Raji (cell line): ENCODE data around the gene CRYBB2.

Experiments
- POLR2A ChIP-seq: IDR thresholded peaks from 2 replicates; pipeline ENCODE4 v1.6.1; 2011; ENCODE audit warnings: low read depth, low read length, control low read depth; ENCODE audit not compliant: insufficient read depth

The CRYBB2 gene

GRCh38 chr22:25219211-25219689 is at the start of gene CRYBB2:
Gene CRYBB2 (plus strand): TSS chr22:25219639. CDS start chr22:25221430, 1,791 bp downstream.
- no peak for TF ChIP-seq POLR2A

GRCh38 chr22:25170426-25170980 is 48.9 kb upstream of the CRYBB2 start:
- TF ChIP-seq POLR2A: no peak

GRCh38 chr22:25172153-25172552 is 47.3 kb upstream of the CRYBB2 start:
- TF ChIP-seq POLR2A: no peak

- no peak for TF ChIP-seq POLR2A
Observed at GRCh38 chr22:25174156-25174887, 45.1 kb upstream of the CRYBB2 start.

GRCh38 chr22:25174888-25175411 is 44.5 kb upstream of the CRYBB2 start:
- no peak for TF ChIP-seq POLR2A

- TF ChIP-seq POLR2A: no peak
Observed at GRCh38 chr22:25176175-25176574, 43.3 kb upstream of the CRYBB2 start.

- TF ChIP-seq POLR2A: no peak
Observed at GRCh38 chr22:25176799-25177198, 42.6 kb upstream of the CRYBB2 start.

GRCh38 chr22:25177226-25177625 is 42.2 kb upstream of the CRYBB2 start:
- no peak for TF ChIP-seq POLR2A

GRCh38 chr22:25177895-25178294 is 41.5 kb upstream of the CRYBB2 start:
- no peak for TF ChIP-seq POLR2A

- TF ChIP-seq POLR2A: no peak
Observed at GRCh38 chr22:25182131-25183110, 37.0 kb upstream of the CRYBB2 start.

- no peak for TF ChIP-seq POLR2A
Observed at GRCh38 chr22:25183949-25184619, 35.4 kb upstream of the CRYBB2 start.

GRCh38 chr22:25186140-25186539 is 33.3 kb upstream of the CRYBB2 start:
- no peak for TF ChIP-seq POLR2A

GRCh38 chr22:25187469-25187868 is 32.0 kb upstream of the CRYBB2 start:
- TF ChIP-seq POLR2A: no peak

GRCh38 chr22:25192406-25192805 is 27.0 kb upstream of the CRYBB2 start:
- TF ChIP-seq POLR2A: no peak

GRCh38 chr22:25193130-25193529 is 26.3 kb upstream of the CRYBB2 start:
- TF ChIP-seq POLR2A: no peak

GRCh38 chr22:25193548-25193947 is 25.9 kb upstream of the CRYBB2 start:
- TF ChIP-seq POLR2A: no peak
